Body of pancreas (tissue), 4 donors: ENCODE results near the gene CXXC5.

ENCODE experiments used
- CTCF ChIP-seq, 7 experiments: fragments of 450-650 bp in 4 of 7; fragments of 200-600 bp in 3 of 7; sonication (generic) in 3 of 7; IDR thresholded peaks; one replicate each; pipeline ENCODE4 v1.5.1; 2016 to 2019; ENCODE audit warnings: antibody characterized with exemption in 7 of 7
- POLR2A ChIP-seq, 3 donors: fragments of 450-650 bp; IDR thresholded peaks; one replicate each; pipeline ENCODE4 v1.6.1; 2016; ENCODE audit warnings: antibody characterized with exemption in 3 of 3, mild to moderate bottlenecking in 2 of 3

- TF ChIP-seq CTCF (IDR thresholded peaks at IDR 0.05) (no peak), POLR2A (IDR thresholded peaks at IDR 0.05) (peak; percentile 35 to 66 (median 65))
Measured at GRCh38 chr5:139696894-139697658, 48.9 kb downstream of the CXXC5 start.
